NK-92 (cell line): ENCODE results near the gene CCDC15.
A peak's percentile ranks its signal among the peaks of the same experiment; 100 is the strongest.

Experiments used
- DNase-seq: peaks from one replicate; lab custom pipeline; 2025; ENCODE audit not compliant: unreplicated experiment; lab: John Stamatoyannopoulos, UW

Gene CCDC15, protein sequence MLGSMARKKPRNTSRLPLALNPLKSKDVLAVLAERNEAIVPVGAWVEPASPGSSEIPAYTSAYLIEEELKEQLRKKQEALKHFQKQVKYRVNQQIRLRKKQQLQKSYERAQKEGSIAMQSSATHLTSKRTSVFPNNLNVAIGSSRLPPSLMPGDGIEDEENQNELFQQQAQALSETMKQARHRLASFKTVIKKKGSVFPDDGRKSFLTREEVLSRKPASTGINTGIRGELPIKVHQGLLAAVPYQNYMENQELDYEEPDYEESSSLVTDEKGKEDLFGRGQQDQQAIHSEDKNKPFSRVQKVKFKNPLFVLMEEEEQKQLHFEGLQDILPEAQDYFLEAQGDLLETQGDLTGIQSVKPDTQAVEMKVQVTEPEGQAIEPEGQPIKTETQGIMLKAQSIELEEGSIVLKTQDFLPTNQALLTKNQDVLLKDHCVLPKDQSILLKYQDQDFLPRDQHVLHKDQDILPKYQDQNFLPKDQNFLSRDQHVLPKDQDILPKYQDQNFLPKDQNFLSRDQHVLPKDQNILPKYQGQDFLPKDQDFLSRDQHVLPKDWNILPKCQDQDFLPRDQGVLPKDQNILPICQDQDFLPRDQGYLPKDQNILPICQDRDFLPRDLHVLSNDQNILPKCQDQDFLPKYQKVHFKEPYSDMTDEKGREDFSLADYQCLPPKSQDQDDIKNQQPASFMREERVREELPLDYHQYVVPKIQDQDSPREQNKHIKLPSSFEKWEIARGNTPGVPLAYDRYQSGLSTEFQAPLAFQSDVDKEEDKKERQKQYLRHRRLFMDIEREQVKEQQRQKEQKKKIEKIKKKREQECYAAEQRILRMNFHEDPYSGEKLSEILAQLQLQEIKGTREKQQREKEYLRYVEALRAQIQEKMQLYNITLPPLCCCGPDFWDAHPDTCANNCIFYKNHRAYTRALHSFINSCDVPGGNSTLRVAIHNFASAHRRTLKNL

DNA sequence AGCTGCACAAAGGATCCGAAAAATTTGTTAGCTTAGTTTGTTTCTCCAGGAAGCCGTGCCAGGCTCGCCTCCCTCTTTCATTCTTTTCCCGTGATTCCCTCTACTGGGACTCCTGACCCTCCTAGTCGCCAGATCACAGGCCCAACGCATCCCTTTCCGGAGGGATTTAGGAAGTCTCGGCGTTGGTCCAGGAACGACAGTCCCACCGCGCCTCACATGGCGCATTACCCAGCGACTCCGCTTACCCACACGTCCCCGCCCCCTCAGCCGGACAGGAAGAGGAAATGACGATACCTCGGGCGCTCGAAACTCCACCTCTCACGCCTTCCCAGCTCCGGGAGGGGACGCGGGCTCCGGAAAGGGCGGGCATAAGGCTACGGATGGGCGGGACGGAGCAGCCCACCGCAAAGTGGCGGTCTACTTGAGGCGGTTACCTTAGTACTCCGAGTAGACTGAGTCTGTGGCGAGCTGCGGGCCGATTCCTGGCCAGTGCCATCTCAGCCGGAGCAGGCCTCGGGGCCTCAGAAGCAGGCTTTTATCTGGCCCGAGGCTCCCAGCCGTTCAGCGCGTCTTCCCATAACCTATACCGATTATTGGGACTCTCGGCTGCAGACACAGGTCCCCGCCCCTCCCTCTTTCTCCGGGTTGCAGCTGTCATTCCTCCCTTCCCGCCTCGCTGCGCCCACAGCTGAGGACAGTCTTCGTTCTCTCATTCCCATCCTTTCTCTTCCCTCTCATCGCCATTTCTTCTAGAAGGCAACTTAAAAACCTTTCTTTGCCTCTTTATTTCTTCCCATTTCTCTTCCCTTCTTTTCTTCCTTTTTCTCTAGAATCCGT lies at the start of gene CCDC15:
TSS of gene CCDC15 (plus strand) at position 450 of the 837 bp plus-strand sequence. CDS start 531 bp downstream, outside the sequence.
- peak; percentile 57 for DNase-seq

DNA sequence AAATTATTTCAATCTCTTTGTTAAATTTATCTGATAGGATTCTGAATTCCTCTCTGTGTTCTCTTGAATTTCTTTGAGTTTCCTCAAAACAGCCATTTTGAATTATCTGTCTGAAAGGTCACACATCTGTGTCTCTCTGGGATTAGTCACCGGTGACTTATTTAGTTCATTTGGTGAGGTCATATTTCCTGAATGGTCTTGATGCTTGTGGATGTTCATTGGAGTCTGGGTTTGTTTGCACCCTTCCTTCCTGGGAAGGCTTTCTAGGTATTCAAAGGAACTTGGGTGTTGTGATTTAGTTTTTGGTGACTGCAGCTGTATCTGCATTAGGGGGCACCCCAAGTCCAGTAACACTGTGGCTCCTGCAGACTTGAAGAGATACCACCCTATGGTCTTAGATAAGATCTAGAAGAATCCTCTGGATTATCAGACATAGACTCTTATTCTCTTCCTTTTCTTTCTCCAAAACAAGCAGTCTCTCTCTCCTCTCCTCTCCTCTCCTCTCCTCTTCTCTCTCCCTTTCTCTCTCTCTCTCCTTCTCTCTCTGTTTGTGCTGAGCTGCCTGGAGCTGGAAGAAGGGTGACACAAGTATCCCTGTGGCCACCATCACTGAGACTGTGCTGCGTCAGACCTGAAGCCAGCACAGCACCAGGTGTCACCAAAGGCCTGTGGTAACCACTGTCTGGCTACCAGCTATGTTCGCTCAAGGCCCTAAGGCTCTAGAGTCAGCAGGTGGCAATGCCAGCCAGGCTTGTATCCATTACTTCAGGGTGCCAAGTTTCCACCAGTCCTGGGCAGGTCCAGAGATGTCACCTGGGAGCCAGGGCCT lies 38.2 kb upstream of the CCDC15 start:
- no peak for DNase-seq

DNA sequence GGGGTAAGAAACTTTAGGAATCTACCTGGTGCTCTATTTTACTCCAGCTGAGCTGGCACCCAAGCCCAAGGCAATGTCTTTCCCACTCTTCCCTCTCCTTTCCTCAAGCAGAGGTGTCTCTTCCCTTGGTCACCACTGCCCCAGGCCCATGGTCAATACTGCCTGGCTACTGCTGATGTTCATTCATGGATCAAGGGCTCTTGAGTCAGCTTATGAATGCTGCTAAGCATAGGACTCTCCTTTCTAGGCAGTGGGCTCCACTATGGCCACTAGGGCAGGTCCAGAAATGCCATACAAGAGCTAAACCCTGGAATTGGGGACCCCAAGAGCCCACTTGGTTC lies 37.7 kb upstream of the CCDC15 start:
- no peak for DNase-seq

DNA sequence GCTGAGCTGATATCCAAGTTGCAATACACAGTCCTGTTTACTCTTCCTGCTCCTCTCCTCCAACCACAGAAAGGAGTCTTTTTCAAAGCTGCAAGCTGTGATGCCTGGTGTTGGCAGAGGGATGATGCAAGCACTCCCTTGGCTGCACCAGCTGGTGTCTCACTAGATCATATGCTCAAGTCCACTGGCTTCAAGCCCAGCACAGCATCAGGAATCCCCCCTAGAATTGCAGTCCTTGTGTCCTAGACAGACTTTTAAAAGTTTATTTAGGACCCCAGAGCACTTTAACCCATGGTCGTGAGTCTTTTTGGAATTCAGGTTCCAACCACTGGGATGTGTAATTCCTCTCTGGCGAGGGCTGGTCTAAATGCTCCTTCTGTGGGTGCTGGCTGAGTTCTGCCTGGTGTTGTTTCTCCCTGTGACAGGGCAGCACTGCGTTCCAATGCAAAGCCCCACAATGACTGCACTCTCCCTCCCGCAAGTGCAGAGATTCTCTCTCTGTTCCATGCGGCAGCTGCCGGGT lies 36.8 kb upstream of the CCDC15 start:
- DNase-seq = no peak

DNA sequence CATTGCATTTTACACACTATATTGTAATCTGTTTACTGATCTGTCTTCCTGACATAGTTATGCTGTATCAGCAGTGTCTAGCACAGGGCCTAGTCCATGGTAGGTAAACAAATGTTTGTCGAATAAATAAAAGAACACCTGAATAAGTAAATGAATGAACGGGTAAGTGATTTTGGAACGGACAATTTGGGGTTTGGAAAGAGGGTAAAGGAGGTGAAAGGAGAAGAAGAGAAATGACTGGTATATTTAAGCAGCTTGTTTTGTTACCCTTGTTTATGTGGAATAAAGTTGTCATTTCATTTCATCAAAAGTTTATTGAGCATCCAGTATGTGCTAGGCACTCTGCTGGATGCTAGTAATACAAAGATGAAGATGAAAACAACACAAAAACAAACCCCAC lies 35.1 kb upstream of the CCDC15 start, which contains the start of gene HEPN1:
TSS of gene HEPN1 (plus strand) at position 301 of the 400 bp plus-strand sequence.
- DNase-seq = no peak

DNA sequence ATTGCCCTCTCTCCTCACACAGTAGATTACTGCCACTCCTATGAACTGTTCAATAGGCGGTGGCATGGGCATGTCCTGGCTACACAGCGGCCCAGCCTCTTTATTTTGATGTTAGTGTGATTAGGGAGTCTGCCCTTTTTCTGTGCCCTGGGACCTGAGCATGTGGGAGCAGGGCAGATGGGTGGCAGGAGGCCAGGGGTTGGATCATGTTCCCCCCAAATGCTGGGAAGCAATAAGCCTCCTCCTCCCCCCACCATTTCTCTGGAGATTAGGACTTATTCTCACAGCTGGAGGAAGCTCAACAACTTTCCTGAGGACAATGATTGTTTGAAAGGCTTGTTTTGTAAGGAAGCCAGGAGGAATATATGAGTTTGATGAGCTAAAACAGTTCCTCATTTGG lies 34.1 kb upstream of the CCDC15 start:
- no peak for DNase-seq

DNA sequence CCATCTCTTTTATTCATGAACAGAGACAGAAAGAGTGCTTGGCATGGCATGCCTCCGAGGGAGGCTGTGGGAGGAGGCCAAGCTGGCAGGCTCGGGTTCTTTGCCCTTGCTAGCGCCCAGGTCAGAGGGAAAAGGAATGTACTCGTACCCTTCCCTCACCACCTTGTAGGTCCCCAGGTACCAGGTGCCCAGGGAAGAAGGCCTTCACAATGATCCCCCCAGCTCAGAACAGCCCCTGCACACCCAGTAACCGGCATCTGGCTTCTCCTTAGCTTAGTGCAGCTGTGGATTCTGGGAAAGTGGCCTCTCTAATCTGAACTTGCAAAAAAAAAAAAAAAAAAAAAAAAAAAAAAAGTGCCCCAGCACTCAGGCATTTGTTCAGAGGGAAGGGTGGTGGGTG lies 33.6 kb upstream of the CCDC15 start:
- DNase-seq = no peak

DNA sequence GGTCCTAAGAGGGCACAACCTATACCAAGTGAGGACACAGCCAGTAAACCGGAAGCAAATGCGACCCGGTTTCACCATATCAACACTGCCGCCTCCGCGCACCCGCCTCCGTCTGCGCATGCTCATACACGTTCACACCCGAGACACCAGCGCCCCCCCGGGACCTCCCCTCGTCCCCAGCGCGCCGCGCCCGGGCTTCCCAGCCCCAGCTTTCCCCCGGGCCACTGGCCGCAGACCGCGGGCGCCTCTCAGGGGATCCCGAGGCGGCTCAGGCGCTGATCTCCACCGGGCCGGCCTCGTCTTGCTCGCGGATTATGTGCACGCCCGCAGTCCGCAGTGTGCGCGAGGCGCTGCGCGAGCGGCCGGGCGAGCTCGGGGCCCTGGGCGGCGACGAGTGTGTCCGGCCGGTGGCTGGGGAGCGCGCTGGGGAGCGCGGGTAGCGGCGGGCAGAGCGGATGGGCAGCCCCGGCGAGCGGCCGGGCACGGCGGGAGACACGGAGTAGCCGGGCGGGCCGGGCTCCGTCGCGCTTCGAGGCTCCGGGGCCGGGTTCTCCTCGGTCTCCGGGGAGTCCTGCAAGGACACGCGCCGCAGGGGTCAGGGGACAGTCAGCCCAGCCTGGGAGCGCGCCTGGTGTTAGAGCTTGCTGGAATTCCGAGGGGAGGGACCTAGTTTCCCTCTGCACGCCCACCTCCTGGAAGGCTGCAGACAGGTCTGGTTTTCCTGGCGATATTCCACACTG lies 33.0 kb upstream of the CCDC15 start:
- no peak for DNase-seq

DNA sequence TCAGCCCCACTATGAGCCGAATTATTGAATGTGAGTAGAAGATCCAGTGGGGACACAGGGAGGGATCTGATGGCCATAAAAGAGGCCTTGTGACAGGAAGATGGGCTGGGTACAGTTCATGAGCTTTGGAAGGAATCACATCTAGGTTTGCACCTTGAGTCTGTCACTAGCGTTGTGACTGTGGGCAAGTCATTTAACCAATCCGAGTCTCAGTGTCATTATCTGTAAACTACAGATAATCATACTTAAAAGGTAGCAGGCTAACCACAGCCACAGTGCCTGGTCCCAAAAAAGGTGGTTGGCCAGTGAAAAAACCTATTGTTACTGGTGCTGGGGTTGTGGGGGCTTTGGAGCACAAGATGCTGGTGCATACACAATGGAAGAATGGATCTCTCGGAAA lies 31.2 kb upstream of the CCDC15 start:
- no peak for DNase-seq

DNA sequence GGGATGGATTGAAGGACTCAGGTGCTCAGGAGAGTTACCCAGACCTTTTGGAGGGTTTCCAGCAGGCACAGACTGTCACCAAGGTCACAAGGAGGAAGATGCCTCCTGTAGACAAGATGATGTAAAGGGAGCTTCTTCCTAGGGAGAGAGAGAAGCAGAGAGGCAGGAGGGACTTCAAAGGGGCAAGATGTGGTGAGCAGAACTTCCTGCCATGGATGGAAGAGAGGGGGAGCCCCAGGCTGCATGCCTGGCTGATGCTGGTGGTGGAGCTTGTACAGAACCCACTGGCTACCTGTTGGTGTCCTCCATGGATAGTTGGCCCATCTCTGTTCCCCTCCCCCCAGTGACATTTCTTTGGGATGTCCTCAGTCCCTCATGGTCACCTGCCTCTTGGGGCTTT lies 30.7 kb upstream of the CCDC15 start:
- DNase-seq = no peak

DNA sequence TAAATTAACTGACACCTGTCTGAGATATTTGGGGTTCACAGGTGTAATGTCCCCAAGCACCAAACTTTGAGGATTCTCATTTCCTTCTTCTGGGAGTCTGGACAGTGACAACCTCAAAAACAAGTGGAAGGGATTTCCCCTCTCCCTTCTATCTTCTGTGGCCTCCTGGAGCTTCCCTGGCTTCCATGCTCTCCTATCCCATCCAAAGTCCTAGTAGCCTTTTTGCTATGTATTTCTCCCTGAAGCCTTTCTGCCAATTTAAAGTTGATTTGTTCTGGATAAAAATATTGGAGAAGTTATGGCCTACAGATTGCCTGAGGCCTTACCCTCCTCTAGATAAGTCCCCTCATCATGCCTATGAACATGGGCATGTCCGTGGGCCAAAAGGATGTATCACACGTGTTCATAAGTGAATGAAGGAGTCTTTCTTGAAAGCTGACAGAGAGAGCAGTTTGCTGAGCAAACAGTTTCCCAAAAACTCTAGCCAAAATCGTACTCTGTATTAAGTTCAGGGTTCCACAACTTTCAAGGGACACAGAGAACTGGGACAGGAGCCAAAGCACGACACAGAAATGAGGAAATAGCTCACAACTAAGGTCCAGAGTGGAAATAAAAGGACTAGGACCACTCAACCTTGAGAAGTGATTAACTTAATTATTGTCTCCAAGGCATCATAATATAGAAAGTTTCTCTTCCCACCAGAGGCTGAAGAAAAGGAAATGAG lies 24.9 kb upstream of the CCDC15 start:
- DNase-seq = no peak

DNA sequence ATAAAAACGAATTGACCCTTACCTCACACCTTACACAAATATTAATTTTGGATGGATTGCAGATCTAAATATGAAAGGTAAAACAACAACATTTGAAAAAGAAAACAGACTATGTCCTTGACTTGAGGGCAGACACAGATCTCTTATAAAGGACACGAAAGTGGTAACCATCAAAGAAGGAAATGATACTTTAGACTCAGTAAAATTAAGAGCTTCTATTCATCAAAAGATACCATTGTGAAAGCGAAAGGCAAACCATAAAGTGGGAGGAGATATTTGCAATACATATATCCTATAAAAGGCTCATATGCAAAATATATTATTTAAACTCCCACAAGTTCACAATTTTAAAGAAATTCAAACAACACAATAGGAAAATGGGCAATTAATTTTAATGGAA lies 23.2 kb upstream of the CCDC15 start:
- no peak for DNase-seq

DNA sequence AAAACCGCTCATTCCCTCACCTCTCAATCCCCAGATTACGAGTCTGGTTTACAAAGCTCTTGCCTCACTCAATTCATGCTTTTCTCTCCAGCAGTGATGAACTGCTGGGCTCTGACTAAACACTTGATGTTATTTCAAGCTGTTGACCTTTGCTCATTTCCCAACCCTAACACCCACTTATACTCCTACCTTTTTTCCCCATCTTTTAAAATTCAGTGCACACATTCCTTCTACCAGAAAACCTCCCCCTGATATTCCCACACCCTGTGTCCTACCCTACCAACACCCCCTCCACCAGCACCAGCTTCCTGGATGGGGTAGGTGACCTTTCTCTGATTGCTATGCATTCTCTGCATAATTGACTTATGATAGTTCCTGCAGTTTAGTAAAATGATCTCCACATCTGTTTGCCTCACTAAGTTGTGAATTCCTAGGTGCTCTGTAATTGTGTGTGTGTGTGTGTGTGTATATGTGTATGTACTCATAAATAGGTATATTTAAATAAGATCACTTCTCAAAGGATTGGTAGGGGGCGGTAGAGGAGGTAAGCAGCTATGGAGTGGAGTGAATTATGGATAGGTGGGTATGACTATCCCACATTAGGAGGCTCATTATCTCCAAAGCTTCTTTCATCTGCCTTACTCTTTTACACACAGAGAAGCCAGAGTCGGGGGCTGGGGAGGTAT lies 19.0 kb upstream of the CCDC15 start:
- no peak for DNase-seq

DNA sequence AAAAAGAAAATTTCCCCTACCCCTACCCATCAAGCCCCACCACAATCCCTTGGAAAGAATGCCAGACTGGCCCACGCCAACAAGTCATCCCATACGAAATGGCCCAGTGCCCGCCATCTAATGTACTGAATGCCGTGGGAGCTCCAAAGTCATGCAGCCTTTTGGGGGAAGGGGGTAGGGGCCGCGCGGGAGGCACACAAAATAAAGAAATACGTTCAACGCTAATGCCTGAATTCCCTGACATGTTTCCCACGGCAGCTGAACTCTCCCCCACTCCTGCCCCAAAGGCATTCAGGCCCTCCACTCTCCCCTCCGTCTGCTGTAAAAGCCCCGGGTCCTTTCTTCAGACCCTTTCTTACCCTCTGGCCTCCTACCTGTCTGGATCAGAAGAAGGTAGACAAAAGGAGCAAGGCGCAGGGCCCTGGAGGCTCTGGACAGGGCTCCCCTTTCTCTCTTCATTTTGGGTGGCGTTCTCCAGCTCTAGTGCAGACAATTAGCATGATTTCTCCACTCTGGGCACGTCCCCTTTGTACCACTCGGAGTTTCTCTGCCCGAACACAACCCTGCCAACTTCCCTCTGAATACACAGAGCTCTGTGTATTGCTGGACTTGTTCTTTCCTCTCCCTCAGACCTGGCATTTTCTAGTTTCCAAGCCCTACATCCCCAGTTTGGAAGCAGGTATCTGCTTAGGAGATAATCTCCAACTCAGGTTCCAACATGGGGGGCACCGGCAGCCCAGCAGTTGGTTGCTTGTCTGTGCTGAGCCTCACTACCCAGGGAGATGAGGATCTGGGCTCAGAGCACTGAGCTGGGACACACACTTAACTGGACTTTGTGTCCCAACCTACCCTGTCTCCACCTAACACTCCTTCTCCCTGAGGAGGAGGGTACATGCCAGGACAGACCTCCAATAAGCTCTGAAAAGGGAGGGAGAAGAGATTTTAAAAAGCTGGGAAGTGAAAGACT lies 18.2 kb upstream of the CCDC15 start, which contains the start of gene HEPACAM:
TSS of gene HEPACAM (minus strand) at position 500 of the 967 bp plus-strand sequence. CDS start at position 459, 41 bp downstream.
- no peak for DNase-seq

DNA sequence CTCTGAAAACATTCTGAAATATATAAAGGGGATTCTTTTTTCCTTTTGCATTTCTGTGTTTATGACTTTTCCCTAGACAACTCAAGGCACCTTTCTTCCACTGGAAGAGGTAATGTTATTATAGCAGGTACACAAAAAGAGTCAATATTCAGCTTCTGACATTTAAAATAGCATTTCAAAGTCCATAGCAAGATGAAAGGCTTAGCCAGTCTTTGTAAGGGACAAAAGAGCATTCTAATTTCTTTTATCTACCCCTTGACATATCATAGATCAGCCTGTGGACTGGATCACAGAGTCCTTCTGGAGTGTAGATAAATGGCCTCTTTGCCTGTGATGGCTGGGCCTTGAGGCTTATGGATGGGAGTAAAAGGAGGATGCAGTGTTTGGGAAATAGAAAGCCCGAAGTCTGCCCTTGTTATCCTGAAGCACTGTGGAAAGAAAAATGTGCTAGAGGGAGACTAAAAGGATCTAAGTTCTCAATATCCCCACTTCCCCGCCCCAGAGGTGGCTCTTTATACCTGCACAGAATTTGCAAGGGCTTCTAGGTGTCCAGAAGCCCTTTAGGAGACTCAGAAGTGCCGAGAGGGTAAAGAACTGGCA lies 16.6 kb upstream of the CCDC15 start:
- DNase-seq = no peak

DNA sequence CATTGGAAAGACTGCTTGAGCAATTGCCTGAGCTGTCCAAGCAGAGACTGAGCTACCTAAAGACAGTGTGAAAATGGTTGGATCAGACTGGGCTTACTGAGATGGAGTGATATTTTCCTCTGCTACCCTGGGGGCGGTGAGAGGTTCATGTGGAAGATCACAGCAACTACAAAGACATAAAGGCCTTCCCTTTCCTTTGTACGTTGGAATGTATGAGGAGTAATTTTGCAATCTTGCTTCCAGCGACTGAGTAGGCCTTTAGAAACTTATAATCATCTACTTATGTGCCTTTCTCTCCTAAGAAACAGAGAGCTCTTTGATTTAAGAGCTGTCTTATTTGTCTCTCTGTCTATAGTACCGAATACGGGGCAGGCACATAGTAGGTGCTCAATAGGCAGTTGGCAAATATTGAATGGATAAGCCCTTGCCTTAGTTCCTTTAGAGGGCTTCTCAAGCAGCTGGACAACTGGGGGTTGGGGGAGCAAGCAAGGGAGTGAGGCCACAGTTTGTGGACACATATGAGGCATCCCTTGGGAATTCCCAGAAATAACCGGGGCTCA lies 15.7 kb upstream of the CCDC15 start:
- DNase-seq = no peak
